HCT116 (cell line): Measurements from ENCODE around the gene PRKAG2. TPM values are rescaled to one million over a fixed set of nuclear protein-coding genes. Genes with fewer than 3 reads are reported as not detected.

Experiments
- ATAC-seq: fragments of 200-7000 bp; cut with Tn5 transposase; 2 replicates; pipeline ENCODE4 v1.9.1; 2020; ENCODE audit warnings: mild to moderate bottlenecking, moderate library complexity
- BruUV-seq: library from RNA; stranded (reverse); fragments of 400-500 nt; replicated peaks from 2 replicates; lab custom pipeline; 2021; lab: Mats Ljungman, UMichigan
- CTCF ChIA-PET: fragments of 300-600 bp; sonication (Branson Sonifier 250); formaldehyde crosslinking; loops from one replicate; lab custom pipeline; 2021; ENCODE audit warnings: antibody characterized with exemption; lab: Charles Lee
- POLR2A ChIA-PET: fragments of 300-600, 350-600 bp; sonication (Branson Sonifier 250); formaldehyde crosslinking; loops from one replicate; lab custom pipeline; 2021; ENCODE audit warnings: antibody characterized with exemption; lab: Charles Lee
- RAD21 ChIA-PET, 2 experiments: fragments of 300-600 bp; sonication (Branson Sonifier 250); formaldehyde crosslinking; loops; one replicate each; lab custom pipeline; 2023; ENCODE audit warnings: low total read pairs in 2 of 2; ENCODE audit not compliant: uncharacterized antibody in 2 of 2, unreplicated experiment in 2 of 2, low non-redundant PET in 1 of 2; lab: Charles Lee
- DNase-seq: peaks from one replicate; pipeline ENCODE4 v3.0.0-alpha.2; 2010; ENCODE audit warnings: low read depth, low spot score
- H2AFZ ChIP-seq: fragments of 200-600 bp; shearing (Covaris generic), sonication (generic); 2 replicates; pipeline ENCODE4 v1.6.1; 2017; ENCODE audit warnings: low read depth, mixed run types, mixed read lengths, antibody characterized with exemption, low read length; ENCODE audit not compliant: poor library complexity, severe bottlenecking
- H3K27ac ChIP-seq: 2 replicates; pipeline ENCODE4 v1.5.1; 2012; ENCODE audit warnings: low read depth, low read length
- H3K27me3 ChIP-seq: fragments of 200-600 bp; sonication (generic); 2 replicates; pipeline ENCODE4 v1.6.1; 2016; ENCODE audit warnings: mixed run types, low read length, mixed read lengths; ENCODE audit not compliant: insufficient read depth
- H3K36me3 ChIP-seq, 2 experiments: fragments of 200-500 bp in 1 of 2; fragments of 200-600 bp in 1 of 2; sonication (Bioruptor generic) in 1 of 2; sonication (generic) in 1 of 2; 2 replicates each; pipeline versions ENCODE4 v1.5.1 to v1.6.1; 2014 to 2016; ENCODE audit warnings: low read length in 2 of 2, inconsistent platforms in 1 of 2, mixed read lengths in 1 of 2, mixed run types in 1 of 2; ENCODE audit not compliant: insufficient read depth in 2 of 2, control insufficient read depth in 1 of 2
- H3K4me1 ChIP-seq, 2 experiments: fragments of 200-600 bp in 1 of 2; sonication (generic) in 1 of 2; 2 replicates each; pipeline versions ENCODE4 v1.5.1 to v1.6.1; 2012 to 2017; ENCODE audit warnings: low read length in 2 of 2, inconsistent platforms in 1 of 2, mild to moderate bottlenecking in 1 of 2, mixed read lengths in 1 of 2, mixed run types in 1 of 2, moderate library complexity in 1 of 2; ENCODE audit not compliant: insufficient read depth in 2 of 2, control insufficient read depth in 1 of 2
- H3K4me2 ChIP-seq: fragments of 200-600 bp; sonication (generic); 2 replicates; pipeline ENCODE4 v1.6.1; 2017; ENCODE audit warnings: mixed run types, low read length, mixed read lengths
- H3K4me3 ChIP-seq, 2 experiments: fragments of 200-600 bp in 1 of 2; sonication (generic) in 1 of 2; replicated peaks in 1 of 2; 2 replicates each; pipeline ENCODE4 v1.5.1; 2011 to 2016; ENCODE audit warnings: low read length in 2 of 2, control low read depth in 1 of 2, low read depth in 1 of 2, mild to moderate bottlenecking in 1 of 2, mixed read lengths in 1 of 2, mixed run types in 1 of 2
- H3K79me2 ChIP-seq: fragments of 200-600 bp; sonication (generic); 2 replicates; pipeline ENCODE4 v1.6.1; 2017; ENCODE audit warnings: mild to moderate bottlenecking, mixed run types, low read length, moderate library complexity, mixed read lengths; ENCODE audit not compliant: insufficient read depth
- H3K9ac ChIP-seq: fragments of 200-600 bp; sonication (generic); 2 replicates; pipeline ENCODE4 v1.6.1; 2016; ENCODE audit warnings: low read length, mixed read lengths
- H3K9me2 ChIP-seq: fragments of 200-600 bp; sonication (generic), shearing (Covaris generic); 2 replicates; pipeline ENCODE4 v1.6.1; 2017; ENCODE audit warnings: mixed run types, mild to moderate bottlenecking, moderate library complexity; ENCODE audit not compliant: insufficient read depth
- H3K9me3 ChIP-seq, 2 experiments: fragments of 200-500 bp in 1 of 2; fragments of 200-600 bp in 1 of 2; sonication (Bioruptor generic) in 1 of 2; sonication (generic) in 1 of 2; 2 replicates each; pipeline ENCODE4 v1.6.1; 2014 to 2017; ENCODE audit warnings: low read length in 2 of 2, mixed read lengths in 2 of 2, inconsistent platforms in 1 of 2, low read depth in 1 of 2, mild to moderate bottlenecking in 1 of 2, mixed run types in 1 of 2, moderate library complexity in 1 of 2; ENCODE audit not compliant: control insufficient read depth in 1 of 2, insufficient read depth in 1 of 2
- H4K20me1 ChIP-seq: fragments of 200-600 bp; sonication (generic), shearing (Covaris generic); 2 replicates; pipeline ENCODE4 v1.6.1; 2017; ENCODE audit warnings: mixed run types, mild to moderate bottlenecking, moderate library complexity; ENCODE audit not compliant: insufficient read depth
- POLR2A ChIP-seq: IDR thresholded peaks from 2 replicates; pipeline ENCODE4 v1.7.0; 2011; ENCODE audit warnings: borderline replicate concordance; ENCODE audit not compliant: insufficient read depth, insufficient read length; ENCODE audit errors: extremely low read depth
- RAD21 ChIP-seq: IDR thresholded peaks from 2 replicates; pipeline ENCODE4 v1.6.1; 2012; ENCODE audit warnings: low read depth, mild to moderate bottlenecking
- ZFX ChIP-seq: fragments of 450-650 bp; IDR thresholded peaks from 2 replicates; pipeline ENCODE4 v1.6.1; 2017
- ZNF274 ChIP-seq: fragments of 200-500 bp; sonication (Bioruptor generic); IDR thresholded peaks from 2 replicates; pipeline ENCODE4 v1.6.1; 2014; ENCODE audit warnings: mild to moderate bottlenecking, low read depth, low read length, inconsistent platforms
- intact Hi-C: fragments of 100-400 bp; cut with micrococcal nuclease; formaldehyde crosslinking; loops from 2 replicates; pipeline ENCODE4 v1.10.0; 2022
- total RNA-seq: library from RNA; stranded (reverse); gene quantifications from one replicate; pipeline ENCODE4 v1.2.1, GENCODE V29; 2021; ENCODE audit not compliant: unreplicated experiment
- TF ChIP-seq, protein P1 (sequence below): IDR thresholded peaks from 2 replicates; pipeline ENCODE4 v1.6.1; 2011; ENCODE audit warnings: mild to moderate bottlenecking, low read length, moderate library complexity; ENCODE audit not compliant: insufficient replicate concordance; ENCODE audit errors: extremely low read depth

Gene PRKAG2
- total RNA-seq, 1 experiment from 2014 or later = 23.6 TPM

DNA sequence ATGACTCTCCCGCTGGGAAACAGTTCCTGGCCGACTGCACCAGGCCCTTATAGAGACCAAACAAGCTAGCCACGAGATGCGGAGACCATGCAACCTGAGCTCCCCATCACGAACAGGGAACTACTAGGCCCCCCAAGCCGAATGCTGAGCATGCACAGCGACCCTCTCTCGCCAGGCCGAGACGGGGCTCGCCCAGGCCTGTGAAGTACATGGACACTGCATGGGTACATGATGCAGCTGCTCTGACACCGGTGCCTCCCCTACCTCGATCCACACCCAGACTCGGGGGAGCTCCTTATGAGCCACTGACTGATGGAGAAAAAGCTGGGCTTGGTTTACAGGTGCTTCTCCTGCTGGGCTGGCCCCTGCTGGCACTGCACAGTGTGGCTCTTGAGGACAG lies 285.0 kb downstream of the PRKAG2 start:
- Histone ChIP-seq H3K9me2 (no peaks in the 10 kb centered on the region), H4K20me1 (no peaks in the 10 kb centered on the region), H3K27ac (no peak overlapping the region), H2AFZ (no peak overlapping the region), H3K79me2 (peaks cover 20% of the 10 kb centered on the region), H3K4me1 (peaks cover 15 to 43% of the 10 kb centered on the region in 2 experiments), H3K9ac (no peak overlapping the region), H3K4me2 (no peak overlapping the region), H3K9me3 (no peaks in the 10 kb centered on the region), H3K4me3 (no peak overlapping the region), H3K36me3 (0 out of 4 replicates have a peak, but pooled peaks cover 0 to under 1% of the 10 kb centered on the region in 2 experiments), H3K27me3 (no peaks in the 10 kb centered on the region)
- ChIA-PET CTCF (no interaction called here), POLR2A (no interaction called here), RAD21 (no interaction called here)
- no peak for DNase-seq
- intact Hi-C loops = no loop called here
- no peak for ATAC-seq
- TF ChIP-seq, protein P1, sequence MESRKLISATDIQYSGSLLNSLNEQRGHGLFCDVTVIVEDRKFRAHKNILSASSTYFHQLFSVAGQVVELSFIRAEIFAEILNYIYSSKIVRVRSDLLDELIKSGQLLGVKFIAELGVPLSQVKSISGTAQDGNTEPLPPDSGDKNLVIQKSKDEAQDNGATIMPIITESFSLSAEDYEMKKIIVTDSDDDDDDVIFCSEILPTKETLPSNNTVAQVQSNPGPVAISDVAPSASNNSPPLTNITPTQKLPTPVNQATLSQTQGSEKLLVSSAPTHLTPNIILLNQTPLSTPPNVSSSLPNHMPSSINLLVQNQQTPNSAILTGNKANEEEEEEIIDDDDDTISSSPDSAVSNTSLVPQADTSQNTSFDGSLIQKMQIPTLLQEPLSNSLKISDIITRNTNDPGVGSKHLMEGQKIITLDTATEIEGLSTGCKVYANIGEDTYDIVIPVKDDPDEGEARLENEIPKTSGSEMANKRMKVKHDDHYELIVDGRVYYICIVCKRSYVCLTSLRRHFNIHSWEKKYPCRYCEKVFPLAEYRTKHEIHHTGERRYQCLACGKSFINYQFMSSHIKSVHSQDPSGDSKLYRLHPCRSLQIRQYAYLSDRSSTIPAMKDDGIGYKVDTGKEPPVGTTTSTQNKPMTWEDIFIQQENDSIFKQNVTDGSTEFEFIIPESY = no peak
- TF ChIP-seq ZNF274 = no peak
- no TSS peak for BruUV-seq

DNA sequence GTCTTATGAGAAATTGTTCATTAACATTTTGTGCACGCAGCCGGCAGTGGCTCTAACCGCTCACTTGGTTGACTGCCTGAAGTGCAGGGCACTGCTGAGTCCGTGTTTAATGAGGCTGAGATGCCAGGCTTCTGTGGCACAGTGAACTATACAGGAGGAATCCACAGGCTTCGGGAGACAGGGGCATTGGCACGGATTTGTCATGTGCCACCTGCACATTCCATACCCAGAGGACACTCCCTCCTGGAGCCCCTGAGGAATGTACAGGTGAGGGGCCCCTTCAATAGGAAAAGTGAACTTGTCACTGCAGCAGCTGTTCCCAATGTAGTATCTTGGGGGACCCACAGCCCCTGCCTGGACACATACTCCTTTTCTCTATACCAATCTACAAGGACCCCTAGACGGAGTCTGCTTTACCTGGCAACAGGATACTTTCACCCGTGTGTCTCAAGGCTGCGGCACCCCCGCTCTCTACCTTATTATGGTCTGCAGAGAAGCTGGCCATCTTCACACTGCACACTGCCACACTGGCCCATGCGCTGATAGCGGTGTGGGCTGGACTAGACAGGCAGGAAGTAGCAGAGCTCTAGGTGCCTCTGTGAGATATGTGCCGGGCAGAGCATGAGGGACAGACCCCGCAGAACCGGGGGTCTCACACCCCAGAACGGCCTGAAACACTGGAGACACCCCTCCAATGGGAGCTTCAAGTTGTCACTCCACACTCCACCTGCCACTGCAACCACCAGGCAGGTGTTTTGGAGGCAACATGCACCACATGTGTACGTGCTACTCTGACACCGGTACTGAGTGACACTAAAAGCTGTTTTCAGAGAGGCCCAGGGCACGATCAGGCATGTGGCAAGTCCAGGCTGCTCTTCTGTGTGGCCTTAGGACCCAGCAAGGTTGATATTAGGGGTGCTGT lies 285.8 kb downstream of the PRKAG2 start:
- H3K9me3 ChIP-seq = no peaks in the 10 kb centered on the region
- intact Hi-C loops = no loop called here
- POLR2A ChIA-PET = no interaction called here
- no peak overlapping the region for H2AFZ ChIP-seq
- BruUV-seq = no TSS peak
- no peak for ATAC-seq
- H3K27me3 ChIP-seq = no peaks in the 10 kb centered on the region
- peaks cover 13 to 35% of the 10 kb centered on the region in 2 experiments for H3K4me1 ChIP-seq
- no peak for DNase-seq
- no peak overlapping the region for H3K9ac ChIP-seq
- TF ChIP-seq POLR2A (no peak), RAD21 (no peak), ZFX (no peak)
- no peak overlapping the region for H3K27ac ChIP-seq
- no peaks in the 10 kb centered on the region for H3K9me2 ChIP-seq
- H3K79me2 ChIP-seq = peaks cover 13% of the 10 kb centered on the region
- RAD21 ChIA-PET = no interaction called here
- H4K20me1 ChIP-seq = no peaks in the 10 kb centered on the region
- H3K36me3 ChIP-seq = no peaks in the 10 kb centered on the region
- CTCF ChIA-PET = no interaction called here
- H3K4me3 ChIP-seq = no peak overlapping the region
- H3K4me2 ChIP-seq = no peak overlapping the region
